HEK293T (cell line): Measurements from ENCODE around the gene CYP46A1.

Source experiments
- BHLHE40 ChIP-seq: fragments of 450-650 bp; IDR thresholded peaks from 2 replicates; pipeline ENCODE4 v1.6.1; 2016; ENCODE audit warnings: mild to moderate bottlenecking, moderate library complexity, borderline replicate concordance
- ELF4 ChIP-seq: fragments of 450-650 bp; IDR thresholded peaks from 2 replicates; pipeline ENCODE4 v1.6.1; 2017; ENCODE audit warnings: antibody characterized with exemption
- FOXK2 ChIP-seq: fragments of 450-650 bp; IDR thresholded peaks from 2 replicates; pipeline ENCODE4 v1.6.1; 2016; ENCODE audit warnings: mild to moderate bottlenecking

DNA sequence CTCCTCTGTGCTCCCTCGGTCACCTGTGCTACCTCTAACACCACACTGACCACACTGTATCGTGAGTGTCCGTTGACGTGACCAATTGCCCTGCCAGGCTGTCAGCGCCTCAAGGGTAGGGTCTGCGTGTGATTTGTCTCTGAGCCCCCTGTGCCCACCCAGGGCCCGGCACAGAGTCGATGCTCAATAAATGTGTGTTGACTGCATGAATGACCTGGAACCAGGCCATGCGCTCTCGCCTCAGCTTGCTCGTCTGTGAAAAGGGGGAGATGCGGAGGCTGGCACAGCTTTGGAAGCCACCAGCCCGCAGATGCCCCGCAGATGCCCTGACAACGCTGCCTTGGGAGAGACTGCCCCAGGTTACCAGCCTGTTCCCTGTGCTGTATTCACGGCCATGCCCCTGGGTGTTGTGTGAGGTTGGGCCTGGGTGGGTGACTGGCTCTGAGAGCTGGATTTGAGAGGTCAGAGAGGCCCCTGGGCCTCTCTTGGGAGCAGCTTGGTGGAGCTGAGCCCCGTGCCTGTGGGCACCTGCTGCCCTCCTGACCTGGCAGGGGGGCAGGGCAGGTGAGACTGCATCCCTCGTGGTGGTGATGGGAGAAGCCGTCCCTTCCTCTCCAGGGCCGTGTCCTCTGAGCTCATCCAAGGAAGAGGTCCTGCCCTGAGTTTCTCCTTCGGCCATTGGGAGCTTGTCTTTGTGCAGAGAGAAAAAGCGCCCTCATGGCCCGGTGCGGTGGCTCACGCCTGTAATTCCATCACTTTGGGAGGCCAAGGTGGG, 43.2 kb downstream of the CYP46A1 start:
- no peak for TF ChIP-seq ELF4
- TF ChIP-seq FOXK2: no peak
- no peak for TF ChIP-seq BHLHE40
